ENCODE measurements around the gene MYO7B.

The MYO7B gene

DNA sequence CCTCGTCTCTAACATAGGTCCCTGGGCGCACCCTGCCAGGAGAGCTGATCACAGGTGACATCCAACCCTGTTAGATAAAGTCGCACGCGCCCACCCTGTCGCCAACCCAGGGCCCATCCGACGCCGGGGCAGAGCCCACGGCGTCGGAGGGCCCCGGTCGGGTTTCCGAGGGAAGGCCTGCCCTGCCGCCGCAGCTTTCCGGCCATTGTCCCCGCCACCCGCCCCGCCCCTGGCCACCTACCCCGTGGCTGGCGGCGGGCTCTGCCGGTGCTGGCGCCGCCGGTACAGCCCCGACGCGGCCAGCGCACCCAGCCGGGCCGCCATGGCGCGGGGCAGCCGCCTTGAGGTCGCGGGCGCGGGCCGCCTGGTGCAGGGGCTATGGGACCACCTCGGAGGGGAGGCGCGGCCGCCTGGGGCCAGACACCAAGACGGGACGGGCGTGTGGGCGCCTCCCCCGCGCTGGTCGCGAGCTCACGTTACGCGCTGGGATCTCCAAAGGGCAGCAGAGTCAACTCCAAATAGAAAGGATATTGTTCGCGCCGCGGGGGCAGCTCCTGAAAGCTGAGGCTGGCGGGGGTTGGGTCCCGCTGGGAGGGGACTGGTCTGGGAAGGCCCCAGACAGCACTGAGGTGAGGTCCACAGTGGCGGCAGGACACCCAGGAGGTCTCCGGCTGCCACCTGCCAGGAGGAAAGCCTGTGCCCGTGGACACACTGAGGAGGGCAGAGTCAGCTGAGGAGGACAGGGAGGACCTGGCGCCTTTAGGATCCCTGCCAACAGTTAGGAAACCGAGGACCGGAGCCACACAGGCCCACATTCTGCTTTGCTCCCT, 128.8 kb downstream of the MYO7B start:
- DNase-seq (ENCODE audit: low spot score): no peak

DNA sequence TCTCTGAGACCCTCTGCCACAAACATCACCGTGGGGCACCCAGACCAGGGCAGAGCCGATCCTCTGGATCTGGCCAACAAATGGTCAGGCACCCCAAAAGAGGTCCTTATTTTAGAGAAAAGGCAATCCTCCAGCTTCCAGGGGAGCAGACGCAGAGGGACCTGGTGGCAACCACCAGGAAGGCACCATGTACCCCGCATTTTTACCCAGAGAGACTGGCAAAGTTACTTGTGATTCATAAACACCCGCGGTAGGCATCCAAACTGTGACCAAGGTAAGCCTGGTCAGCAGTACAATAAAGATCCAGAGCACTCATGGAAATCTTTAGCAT, 129.4 kb downstream of the MYO7B start:
- no peak for DNase-seq (ENCODE audit: low spot score)

DNA sequence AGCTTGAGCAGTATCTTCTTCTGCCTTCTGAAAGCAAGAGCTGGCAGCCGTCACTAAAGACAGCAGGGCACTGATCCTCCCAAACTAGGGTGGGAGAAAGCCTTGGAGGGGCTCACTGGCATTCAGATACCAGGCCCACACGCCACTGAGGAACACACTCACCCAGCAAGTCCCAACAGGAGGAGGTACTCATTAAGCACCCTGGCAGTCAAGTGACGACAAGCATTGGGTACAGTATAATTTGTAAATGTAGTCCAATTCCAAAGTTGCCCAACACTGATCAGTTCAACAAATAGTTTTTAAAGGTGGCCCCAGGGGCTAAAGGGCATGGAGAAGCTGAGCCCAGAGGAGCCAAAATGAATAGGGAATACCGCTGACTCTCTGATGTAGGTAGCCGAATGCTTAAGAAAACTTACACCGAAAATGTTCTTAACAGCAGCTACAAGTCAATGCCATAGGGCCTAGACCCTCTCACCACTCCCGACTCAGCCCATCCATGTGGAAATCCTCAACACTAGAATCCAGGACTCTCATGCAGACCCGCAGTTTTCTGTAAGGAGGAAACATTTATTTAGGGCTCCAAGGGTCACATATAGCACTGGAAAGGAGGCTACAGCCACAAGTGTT, 129.9 kb downstream of the MYO7B start:
- no peak for DNase-seq (ENCODE audit: low spot score)

DNA sequence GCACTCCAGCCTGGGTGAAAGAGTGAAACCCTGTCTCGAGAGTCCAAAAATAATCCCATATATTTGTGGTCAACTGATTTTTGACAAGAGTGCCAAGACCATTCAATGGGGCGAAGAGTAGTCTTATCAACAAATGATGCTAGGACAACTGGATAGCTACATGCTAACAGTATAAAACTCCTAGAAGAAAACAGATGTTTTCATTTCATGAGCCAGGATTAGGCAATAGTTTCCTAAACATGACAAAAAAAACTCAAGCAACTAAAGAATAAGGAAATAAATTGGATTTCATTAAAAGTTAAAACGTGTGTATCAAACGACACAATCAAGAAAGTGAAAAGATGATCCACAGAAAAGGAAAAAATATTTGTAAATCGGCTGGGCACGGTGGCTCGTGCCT, 133.6 kb downstream of the MYO7B start:
- no peak for DNase-seq (ENCODE audit: low spot score)

DNA sequence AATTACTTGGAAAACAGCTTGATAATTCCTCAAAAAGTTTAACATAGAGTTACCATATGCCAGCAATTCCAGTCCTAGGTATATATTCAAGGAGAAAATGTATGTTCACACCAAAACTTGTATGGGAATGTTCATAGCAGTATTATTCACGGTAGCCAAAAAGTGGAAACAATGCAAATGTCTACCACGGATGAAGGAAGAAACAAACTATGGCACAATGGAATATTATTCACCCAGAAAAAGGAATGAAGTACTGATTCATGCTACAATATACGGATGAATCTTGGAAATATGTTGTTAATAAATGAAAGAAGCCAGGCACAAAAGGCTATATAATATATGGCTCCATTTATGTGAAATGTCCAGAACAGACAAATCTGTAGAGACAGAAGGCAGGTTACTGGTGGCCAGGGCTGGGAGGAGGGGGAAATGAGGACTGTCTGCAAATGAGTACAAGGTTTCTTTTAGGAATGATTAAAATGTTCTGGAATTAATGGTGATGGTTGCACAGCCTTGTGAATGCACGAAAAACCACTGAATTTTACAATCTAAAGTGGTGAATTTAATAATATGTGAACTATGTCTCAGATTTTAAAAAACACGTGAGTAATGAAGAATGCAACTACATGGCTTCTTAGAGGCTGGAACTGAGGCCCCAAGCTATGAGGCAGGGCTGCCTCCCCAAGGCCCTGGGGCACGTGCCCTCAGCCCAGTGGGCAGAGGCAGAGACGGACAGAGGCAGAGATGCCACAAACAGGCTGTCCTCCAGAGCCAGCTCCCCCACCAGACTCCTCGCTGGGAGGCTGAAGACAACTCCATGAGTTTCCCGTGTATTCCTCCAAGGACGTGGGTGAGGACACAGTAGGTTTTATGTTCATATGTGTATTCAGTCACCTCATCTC, 134.8 kb downstream of the MYO7B start:
- DNase-seq (ENCODE audit: low spot score): no peak

DNA sequence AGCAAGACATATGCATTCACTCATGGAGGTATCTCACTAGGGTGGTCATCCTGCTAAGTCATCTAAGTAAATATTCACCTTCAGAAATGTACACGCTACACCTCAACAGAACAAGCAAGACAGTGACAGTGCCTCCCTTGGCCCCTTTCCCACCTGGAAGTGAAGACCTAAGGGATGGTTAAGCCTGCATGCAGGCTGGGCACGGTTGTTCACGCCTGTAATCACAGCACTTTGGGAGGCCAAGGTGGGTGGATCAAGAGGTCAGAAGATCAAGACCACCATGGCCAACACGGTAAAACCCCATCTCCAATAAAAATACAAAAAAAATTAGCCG, 135.4 kb downstream of the MYO7B start:
- DNase-seq (ENCODE audit: low spot score): no peak

DNA sequence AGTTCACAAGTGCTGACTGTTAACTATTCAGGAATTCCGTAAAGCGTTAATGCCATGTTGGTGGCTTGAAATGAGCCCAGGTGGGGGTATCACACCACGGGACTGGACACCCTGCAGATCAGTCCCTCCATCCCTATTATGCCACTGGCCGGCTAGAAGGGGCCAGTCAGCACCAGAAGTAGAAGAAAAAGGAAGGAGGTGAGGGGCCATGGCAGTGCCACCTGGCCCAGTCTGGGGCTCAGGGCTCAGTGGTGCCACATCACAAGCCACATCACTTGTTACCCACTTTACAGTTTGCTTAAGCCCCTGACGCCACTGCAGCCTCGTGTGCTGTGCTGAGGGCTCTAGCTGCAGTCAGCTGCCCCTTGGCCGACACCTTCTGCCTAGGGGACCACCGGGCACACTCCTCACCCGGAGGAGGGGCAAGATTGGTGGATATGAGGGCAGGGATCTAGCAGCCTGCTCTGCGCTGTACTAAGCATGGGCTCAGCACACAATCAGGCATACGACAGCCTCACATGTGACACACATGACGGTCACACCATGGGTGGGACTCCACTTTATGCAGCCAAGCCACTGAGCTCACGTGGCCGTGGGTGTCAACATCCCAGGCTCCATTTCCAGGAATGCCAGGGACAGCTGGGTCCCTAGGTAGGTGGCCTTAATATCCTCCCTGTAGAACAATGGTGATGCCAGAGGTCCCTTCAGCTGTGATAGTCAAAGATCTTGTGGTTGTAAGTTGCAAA, 136.2 kb downstream of the MYO7B start:
- DNase-seq (ENCODE audit: low spot score): no peak

DNA sequence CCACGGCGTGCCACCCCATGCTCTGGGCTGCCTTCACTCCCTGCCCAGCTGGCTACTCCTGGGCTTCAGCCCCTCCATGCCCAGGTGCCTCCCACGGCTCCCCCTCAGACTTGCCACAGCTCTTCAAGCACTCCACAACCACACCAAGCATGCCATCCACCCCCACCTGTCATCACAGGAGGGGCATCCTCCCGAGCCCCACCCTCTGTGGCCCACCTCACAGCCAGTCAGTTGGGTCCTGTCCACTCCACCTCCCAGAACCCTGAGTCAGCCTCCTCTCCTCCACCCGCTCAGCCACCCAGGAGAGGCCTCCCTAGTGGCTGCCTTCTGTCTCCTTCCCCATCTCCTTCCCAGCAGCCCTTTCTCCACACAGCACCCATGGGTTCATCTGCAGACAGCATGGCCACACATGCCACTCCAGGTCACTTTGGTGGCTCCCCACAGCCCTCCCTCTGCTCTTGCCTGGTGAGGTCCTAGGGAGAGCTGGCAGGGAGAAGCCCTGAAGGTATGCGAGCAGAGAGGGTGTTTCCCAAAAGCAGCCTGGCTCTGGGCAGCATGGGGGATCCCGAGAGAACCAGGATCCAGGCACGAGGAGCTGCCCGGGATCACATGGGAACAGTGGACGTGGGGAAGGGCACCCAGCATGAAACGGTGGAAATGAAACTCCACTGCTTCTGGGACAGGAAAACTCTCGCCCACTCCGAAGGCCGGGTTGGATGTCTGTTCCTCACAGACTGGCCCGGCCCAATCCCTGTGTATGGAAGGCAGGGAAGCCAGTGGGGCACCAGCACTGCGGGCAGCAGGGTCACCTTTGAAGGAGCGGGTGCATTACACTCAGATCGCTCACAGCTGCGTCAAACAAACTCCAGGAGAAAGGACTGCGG, 137.1 kb downstream of the MYO7B start:
- no peak for DNase-seq (ENCODE audit: low spot score)

DNA sequence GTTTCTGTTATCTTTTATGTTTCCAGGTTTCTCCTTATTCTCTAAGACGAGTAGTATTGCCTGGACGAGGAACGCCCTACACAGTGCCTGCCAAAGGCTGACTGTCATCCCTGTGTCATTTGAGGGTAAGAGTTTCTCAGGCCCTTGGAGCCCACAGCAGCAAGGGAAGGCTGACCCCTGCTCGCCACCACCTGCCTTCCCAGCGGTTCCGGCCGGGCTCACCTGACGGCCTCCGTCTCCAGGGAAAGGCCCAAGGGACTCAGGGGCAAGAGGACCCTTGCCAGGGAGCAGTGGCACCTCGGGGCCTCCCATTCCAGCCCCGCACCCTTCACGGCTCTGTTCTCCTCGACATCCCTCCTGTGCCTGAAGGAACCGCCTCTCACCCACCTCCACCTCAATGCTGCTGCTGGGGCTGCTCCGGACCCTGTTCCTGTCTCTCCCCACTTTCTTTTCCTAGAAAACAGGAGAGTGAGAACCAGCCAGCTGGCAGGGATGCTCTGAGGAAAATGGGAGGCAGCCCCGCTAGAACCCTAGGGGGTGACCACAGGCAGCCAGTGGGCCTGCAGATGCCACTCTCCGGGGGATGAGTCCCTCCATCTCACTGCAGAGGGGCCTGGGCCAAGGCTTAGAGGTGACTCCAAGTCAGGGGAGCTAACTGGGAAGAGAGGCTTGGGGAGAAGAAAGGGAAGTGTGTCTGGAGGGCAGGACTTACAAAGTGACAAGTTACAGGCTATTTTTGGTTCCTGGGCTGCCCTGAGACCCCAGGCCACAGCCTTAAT, 138.0 kb downstream of the MYO7B start:
- no peak for DNase-seq (ENCODE audit: low spot score)

DNA sequence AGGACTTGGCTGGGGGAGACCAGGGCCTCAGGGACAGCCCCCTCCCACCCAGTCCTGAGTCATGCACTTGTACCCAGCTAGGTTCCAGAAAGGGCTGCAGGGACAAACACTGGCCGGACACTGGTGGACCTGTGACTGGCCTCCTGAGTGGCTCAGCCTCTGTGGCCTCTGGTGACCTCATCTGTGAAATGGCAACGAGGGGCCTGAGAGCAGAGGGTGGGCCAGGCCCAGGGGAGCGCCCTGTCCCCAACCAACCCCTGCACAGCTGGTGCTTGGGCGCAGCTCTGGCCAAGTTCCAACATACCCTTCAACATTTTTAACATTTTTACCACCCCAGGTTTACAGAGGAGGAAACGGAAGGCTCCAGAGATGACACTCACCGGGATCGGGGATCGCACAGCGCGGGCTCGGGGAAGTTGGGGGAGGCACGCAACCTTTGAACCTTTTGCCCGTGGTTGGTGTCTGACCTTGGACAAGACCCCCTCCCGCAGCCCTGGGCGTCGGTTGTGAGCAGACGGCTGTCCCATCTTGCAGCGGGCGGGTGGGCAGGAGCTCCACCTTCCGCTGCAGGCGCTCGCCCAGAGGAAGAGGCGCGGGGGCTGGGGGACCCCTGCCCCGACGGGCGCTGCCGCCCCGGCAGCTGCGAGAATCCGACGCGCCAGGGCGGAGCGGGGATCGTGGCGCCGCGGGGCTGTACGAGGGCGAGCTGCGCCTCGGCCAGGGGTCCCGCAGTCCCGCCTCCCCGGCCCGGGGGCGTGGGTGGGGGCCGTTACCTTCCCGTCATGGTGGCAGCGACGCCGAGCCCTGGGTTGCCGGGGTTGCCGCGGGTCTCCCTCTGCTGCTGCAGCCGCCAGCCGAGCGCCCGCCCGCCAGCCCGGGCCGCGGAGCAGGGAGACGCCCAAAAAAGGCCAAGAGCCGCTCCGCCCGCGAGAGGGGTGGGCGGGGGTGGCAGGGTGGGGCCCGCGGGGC, 139.0 kb downstream of the MYO7B start:
- DNase-seq (ENCODE audit: low spot score): no peak

DNA sequence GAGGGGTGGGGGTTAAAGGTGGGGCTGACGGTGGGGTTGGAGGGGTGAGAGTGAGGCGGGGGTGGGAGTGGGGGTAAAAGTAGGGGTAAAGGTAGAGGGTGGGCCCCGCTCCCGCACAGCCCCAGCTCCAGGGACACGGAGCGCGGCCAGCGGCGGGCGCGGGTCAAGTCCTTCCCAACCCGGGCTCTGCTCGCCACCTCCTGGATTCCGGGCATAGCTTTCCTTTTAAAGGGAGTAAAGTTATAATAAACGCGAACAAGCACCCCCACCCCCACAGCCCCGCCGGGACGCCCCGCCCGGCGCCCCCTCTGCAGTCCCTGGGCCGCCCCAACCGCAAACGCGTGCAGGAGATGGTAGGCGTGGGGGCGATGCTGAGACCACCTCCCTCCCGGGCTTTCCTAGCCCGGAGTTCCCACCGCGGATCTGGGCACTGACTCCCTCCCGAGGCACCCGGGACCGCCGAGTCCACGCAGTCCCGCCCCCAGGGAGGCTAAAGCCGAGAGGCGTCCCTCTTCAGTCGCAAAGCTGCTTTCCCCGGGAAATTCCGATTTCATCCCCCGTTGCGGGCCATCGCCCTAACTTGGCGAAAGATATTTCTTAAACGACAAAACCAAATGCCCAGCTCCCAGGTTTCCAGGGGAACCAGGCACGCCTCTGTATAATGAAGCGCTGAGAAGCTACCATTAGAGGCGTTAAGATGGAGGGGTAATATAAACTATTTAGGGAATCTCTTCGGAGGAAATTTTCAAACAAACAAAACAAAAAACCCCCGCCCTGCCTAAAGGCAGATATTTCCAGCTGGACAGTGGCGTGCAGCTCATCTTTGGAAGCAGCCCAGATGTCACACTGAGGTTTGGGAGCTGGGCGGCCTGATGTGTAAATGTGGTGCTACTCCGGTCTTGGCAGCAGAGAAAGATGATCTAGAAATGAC, 140.1 kb downstream of the MYO7B start, which contains the start of gene LIMS2:
LIMS2 (minus strand) TSS at position 200 of the 931 bp plus-strand sequence. CDS start 506 bp downstream, outside the sequence.
- DNase-seq (ENCODE audit: low spot score): peak; percentile 33

DNA sequence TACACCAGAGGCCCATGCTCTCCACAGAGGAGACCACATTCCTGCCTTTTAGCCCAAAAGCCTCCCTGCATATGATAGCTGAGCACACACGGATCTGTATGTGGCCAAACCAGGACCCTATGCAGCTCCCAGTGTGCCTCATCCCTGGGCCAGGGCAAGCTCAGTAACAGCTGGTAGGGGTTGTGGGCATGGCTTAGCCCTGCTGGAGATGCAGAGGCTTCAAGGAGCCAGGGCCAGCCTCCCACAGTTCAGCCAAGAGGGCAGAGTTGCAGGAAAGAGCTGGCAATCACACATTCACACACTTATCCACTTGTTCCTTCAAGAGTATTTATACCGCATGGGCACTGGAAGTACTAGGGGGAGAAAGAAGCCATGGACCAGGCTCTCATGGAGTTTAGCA, 141.4 kb downstream of the MYO7B start:
- no peak for DNase-seq (ENCODE audit: low spot score)

DNA sequence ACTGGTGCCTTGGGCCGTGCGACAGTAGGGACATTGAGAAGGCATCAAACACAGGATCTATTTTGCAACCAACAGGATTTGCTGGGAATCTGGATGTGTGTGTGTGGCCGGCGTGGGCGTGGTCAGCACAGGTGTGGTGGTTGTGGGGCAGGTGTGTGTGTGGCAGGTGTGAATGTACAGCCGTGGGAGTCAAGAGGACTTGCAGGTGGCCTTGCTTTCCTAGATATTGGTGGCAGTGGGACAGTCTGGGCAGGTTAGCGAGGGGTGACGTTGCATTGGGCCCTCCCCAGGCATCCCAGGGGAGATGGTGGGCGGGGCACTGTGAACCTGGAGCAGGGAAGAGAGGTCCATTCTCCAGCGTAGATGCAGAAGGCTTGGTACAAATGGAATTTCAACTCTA, 143.0 kb downstream of the MYO7B start:
- no peak for DNase-seq (ENCODE audit: low spot score)

DNA sequence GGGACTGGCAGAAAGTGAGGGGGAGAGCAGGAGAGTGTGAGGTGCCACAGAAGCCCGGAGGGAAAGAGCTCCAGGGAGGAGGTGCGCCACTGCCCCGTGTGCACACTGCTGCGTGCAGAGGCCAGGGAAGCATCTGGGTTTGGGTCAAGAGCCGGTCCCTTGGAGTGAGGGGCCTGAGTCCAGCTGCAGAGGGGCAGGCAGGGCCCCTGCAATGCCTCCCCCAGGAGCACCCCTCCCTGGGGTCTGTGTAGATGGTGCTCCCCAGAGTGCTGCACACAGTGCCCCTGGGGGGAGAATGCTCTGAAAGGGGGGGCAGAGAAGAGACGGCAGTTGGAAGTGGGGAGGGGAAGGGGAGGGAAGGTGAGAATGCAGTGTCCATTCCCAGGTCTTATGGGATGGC, 143.5 kb downstream of the MYO7B start:
- no peak for DNase-seq (ENCODE audit: low spot score)

DNA sequence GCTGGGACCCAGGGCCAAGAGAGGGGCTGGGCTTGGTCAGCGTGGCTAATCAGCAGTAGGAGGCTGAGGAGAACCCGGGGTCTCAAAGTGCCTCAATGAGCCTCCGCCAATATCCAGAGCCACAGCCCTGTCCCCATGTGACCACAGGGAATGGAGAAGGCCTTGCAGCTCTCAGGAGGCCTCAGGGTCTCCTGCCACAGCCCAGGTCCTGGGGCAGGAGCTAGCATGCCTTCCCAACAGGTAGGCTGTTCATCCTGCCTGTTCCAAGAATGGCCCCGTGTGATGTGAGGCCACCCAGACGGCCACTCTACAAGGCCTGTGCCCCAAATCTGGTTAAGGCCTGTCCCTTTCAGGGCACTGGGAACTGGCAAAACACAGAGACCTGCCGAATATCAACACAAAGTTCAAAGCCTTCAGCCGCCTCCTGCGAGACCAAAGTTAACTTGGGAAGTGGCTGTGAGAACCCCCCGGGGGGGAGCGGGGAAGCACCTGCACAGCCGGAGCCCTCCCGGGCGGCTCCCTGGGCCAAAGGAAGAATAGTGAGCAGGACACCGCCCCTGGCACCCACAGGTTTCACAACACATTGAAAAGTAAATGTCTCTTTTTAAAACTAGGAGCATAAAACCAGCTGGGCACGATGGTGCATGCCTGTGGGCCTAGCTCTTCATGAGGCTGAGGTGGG, 144.3 kb downstream of the MYO7B start:
- no peak for DNase-seq (ENCODE audit: low spot score)

DNA sequence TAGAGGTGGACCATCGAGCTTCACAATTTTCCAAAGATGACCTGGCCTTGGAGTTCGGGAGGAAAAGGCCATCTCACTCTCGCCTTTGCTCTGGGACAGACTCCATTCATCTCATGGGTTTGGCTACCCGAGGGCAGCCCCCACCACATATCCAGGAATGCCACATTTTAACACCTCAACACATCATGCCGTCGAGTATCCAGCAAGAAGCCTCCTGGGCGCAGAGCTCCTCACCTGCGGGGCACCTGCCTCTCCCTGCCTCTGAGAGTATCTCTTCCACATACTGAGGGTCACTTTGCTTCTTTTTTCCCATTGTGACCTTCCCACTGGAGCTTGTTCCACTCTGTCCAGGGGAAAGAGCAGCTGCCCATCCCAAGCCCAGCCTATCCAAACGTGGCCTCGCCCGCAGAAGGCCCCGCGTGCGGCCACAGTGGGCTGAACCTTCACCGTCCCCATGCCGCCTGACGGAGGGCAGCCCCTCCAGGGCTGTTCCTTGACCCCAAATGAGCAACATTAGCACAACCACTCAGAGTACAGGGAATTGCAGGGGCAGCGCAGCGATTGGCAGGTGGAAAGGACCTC, 145.3 kb downstream of the MYO7B start:
- DNase-seq (ENCODE audit: low spot score): no peak

DNA sequence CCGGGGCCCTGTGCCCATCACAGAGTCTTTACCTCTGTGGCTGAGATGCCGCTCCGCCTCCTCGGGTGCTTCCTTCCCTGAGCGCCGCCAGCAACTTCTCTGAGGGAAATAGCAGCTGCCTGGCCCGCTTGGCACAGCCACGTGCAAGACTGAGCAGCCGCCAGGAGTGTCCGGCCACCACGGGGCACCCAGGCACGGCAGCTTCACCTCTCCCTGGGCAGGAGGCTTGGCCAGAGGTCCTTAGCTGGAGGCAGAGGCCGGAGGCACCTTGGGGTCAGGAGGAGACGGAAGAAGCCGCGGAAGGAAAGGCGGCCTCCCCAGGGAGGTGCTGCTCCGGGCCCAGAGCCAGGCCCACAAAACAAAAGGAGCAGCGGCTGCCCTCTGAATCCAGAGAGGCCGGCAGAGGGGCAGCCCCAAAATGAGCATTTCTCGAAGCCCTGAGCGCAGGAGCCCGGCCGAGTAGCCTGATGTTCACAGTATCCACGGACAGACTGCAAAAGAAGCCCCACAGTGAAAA, 145.9 kb downstream of the MYO7B start:
- no peak for DNase-seq (ENCODE audit: low spot score)
